Calu3 (cell line): ENCODE data around the gene GPR146. TPM values are rescaled to one million over a fixed set of nuclear protein-coding genes. Genes with fewer than 3 reads are reported as not detected.

Source experiments
- BruUV-seq: library from RNA; stranded (reverse); fragments of 400-500 nt; replicated peaks from 2 replicates; lab custom pipeline; 2021; lab: Mats Ljungman, UMichigan
- CTCF ChIA-PET: fragments of 300-600 bp; sonication (Branson Sonifier 250); formaldehyde crosslinking; loops from one replicate; lab custom pipeline; 2022; ENCODE audit warnings: antibody characterized with exemption; lab: Charles Lee
- DNase-seq: peaks from one replicate; pipeline ENCODE4 v3.0.0; 2022
- H3K27ac Mint-ChIP-seq: one replicate; pipeline ENCODE4 v1.8.0; 2022; ENCODE audit warnings: mixed read lengths; ENCODE audit not compliant: unreplicated experiment
- H3K27me3 Mint-ChIP-seq: one replicate; pipeline ENCODE4 v1.8.0; 2022; ENCODE audit warnings: mixed read lengths; ENCODE audit not compliant: unreplicated experiment
- H3K36me3 Mint-ChIP-seq: one replicate; pipeline ENCODE4 v1.8.0; 2022; ENCODE audit warnings: mild to moderate bottlenecking, moderate library complexity, mixed read lengths; ENCODE audit not compliant: insufficient read depth, unreplicated experiment
- H3K4me1 Mint-ChIP-seq: one replicate; pipeline ENCODE4 v1.8.0; 2022; ENCODE audit warnings: mild to moderate bottlenecking, low read depth, mixed read lengths; ENCODE audit not compliant: unreplicated experiment
- H3K4me3 Mint-ChIP-seq: one replicate; pipeline ENCODE4 v1.8.0; 2022; ENCODE audit warnings: mild to moderate bottlenecking, low read depth, moderate library complexity, mixed read lengths; ENCODE audit not compliant: unreplicated experiment
- H3K9me3 Mint-ChIP-seq: one replicate; pipeline ENCODE4 v1.8.0; 2022; ENCODE audit warnings: low read depth, mixed read lengths; ENCODE audit not compliant: unreplicated experiment
- CTCF ChIP-seq: fragments of 200-600 bp; IDR thresholded peaks from one replicate; pipeline ENCODE4 v1.8.0; 2022; ENCODE audit warnings: antibody characterized with exemption; ENCODE audit not compliant: unreplicated experiment
- intact Hi-C: fragments of 100-400 bp; cut with micrococcal nuclease; formaldehyde crosslinking; loops from one replicate; pipeline ENCODE4 v1.10.0; 2022; ENCODE audit not compliant: unreplicated experiment
- total RNA-seq: library from RNA; stranded (reverse); gene quantifications from 2 replicates; pipeline ENCODE4 v1.2.3, GENCODE V29; 2022

GPR146 gene
- total RNA-seq, 1 experiment from 2014 or later = 0.66 TPM

GRCh38 chr7:1046722-1047679 lies 2.7 kb downstream of the GPR146 start:
- H3K9me3 Mint-ChIP-seq = no peaks in the 10 kb centered on the region
- TF ChIP-seq CTCF = no peak
- H3K27me3 Mint-ChIP-seq = no peaks in the 10 kb centered on the region
- CTCF ChIA-PET = interaction anchor here (0.8 to 2.1 kb wide), 3 partner anchors 19 to 54 kb away, joined by 4 to 6 read pairs (median 6); no protein-coding TSS in a partner anchor
- H3K4me1 Mint-ChIP-seq = peaks cover 42% of the 10 kb centered on the region
- no TSS peak for BruUV-seq
- no peak overlapping the region for H3K27ac Mint-ChIP-seq
- intact Hi-C loops = no loop called here
- no peak overlapping the region for H3K4me3 Mint-ChIP-seq
- peak; percentile 44 for DNase-seq
- peaks cover 21% of the 10 kb centered on the region for H3K36me3 Mint-ChIP-seq

GRCh38 chr7:1049006-1049741 lies 4.8 kb downstream of the GPR146 start:
- DNase-seq = no peak
- peaks cover 11% of the 10 kb centered on the region for H3K36me3 Mint-ChIP-seq
- CTCF ChIA-PET = no interaction called here
- TF ChIP-seq CTCF = no peak
- H3K27ac Mint-ChIP-seq = no peak overlapping the region
- BruUV-seq = no TSS peak
- no peaks in the 10 kb centered on the region for H3K27me3 Mint-ChIP-seq
- H3K4me1 Mint-ChIP-seq = peaks cover 33% of the 10 kb centered on the region
- no peak overlapping the region for H3K4me3 Mint-ChIP-seq
- H3K9me3 Mint-ChIP-seq = no peaks in the 10 kb centered on the region
- intact Hi-C loops = no loop called here

GRCh38 chr7:1049801-1050200 lies 5.5 kb downstream of the GPR146 start:
- H3K27ac Mint-ChIP-seq = no peak overlapping the region
- TF ChIP-seq CTCF = no peak
- no peak overlapping the region for H3K4me3 Mint-ChIP-seq
- no peaks in the 10 kb centered on the region for H3K9me3 Mint-ChIP-seq
- intact Hi-C loops = no loop called here
- H3K27me3 Mint-ChIP-seq = no peaks in the 10 kb centered on the region
- no peak for DNase-seq
- peaks cover 7% of the 10 kb centered on the region for H3K36me3 Mint-ChIP-seq
- peaks cover 30% of the 10 kb centered on the region for H3K4me1 Mint-ChIP-seq
- CTCF ChIA-PET = interaction anchor here (1.0 kb wide), 1 partner anchor 19 kb away, joined by 3 read pairs; no protein-coding TSS in a partner anchor
- no TSS peak for BruUV-seq

GRCh38 chr7:1050254-1050906 lies 6.0 kb downstream of the GPR146 start:
- no peak for TF ChIP-seq CTCF
- DNase-seq = no peak
- peaks cover 25% of the 10 kb centered on the region for H3K4me1 Mint-ChIP-seq
- CTCF ChIA-PET = interaction anchor here (1.0 to 3.6 kb wide), 2 partner anchors 15 to 19 kb away, joined by 3 to 15 read pairs; no protein-coding TSS in a partner anchor
- intact Hi-C loops = no loop called here
- H3K9me3 Mint-ChIP-seq = no peaks in the 10 kb centered on the region
- H3K4me3 Mint-ChIP-seq = no peak overlapping the region
- no TSS peak for BruUV-seq
- no peak overlapping the region for H3K27ac Mint-ChIP-seq
- peaks cover under 1% of the 10 kb centered on the region for H3K36me3 Mint-ChIP-seq
- no peaks in the 10 kb centered on the region for H3K27me3 Mint-ChIP-seq
